Left renal cortex interstitium (tissue), 4 donors: Measurements from ENCODE around the gene UPK3B. TPM values are rescaled to one million over a fixed set of nuclear protein-coding genes. Genes with fewer than 3 reads are reported as not detected.
"Not testable (repeated sequence)": the region's sequence is repeated elsewhere in the genome, so short reads cannot be mapped to it uniquely, and the experiment has no call there.

Experiments
- DNase-seq, 4 donors: peaks; one replicate each; pipeline ENCODE4 v3.0.0-alpha.2; 2013; ENCODE audit warnings: low read depth in 4 of 4, low spot score in 2 of 4, missing footprints in 1 of 4
- polyA plus RNA-seq, 4 donors: library from polyadenylated mRNA; unstranded; fragments of 120-200 nt; gene quantifications; one replicate each; pipeline ENCODE4 v1.2.1, GENCODE V29; 2013; ENCODE audit not compliant: insufficient read length in 4 of 4

The UPK3B gene
- polyA plus RNA-seq, 4 donors: 2.2 to 4.2 (median 2.6) TPM

GRCh38 chr7:76512941-76513816 lies 2.8 kb downstream of the UPK3B start:
- no peak for DNase-seq

- DNase-seq: no peak
Measured at GRCh38 chr7:76513817-76514799, 3.8 kb downstream of the UPK3B start.

- no peak for DNase-seq
Measured at GRCh38 chr7:76514926-76515771, 4.8 kb downstream of the UPK3B start.

GRCh38 chr7:76515999-76516443 lies 5.7 kb downstream of the UPK3B start:
- DNase-seq: no peak

GRCh38 chr7:76516932-76517331 lies 6.6 kb downstream of the UPK3B start:
- DNase-seq: not testable (repeated sequence)

GRCh38 chr7:76526183-76526582 lies 15.8 kb downstream of the UPK3B start:
- DNase-seq: not testable (repeated sequence)

- not testable (repeated sequence) for DNase-seq
Measured at GRCh38 chr7:76531643-76532042, 21.3 kb downstream of the UPK3B start.

GRCh38 chr7:76543197-76543596 lies 32.8 kb downstream of the UPK3B start, which contains the start of gene SPDYE16:
Gene SPDYE16 (minus strand): TSS chr7:76543297. CDS start chr7:76541459, 1,838 bp downstream.
- not testable (repeated sequence) for DNase-seq

- peak; percentile 42 to 82 (median 60) for DNase-seq
Measured at GRCh38 chr7:76549025-76549854, 38.9 kb downstream of the UPK3B start.

GRCh38 chr7:76549855-76550248 lies 39.5 kb downstream of the UPK3B start:
- DNase-seq: not testable (repeated sequence)

- DNase-seq: not testable (repeated sequence)
Measured at GRCh38 chr7:76551992-76552391, 41.6 kb downstream of the UPK3B start.

- not testable (repeated sequence) for DNase-seq
Measured at GRCh38 chr7:76559685-76560084, 49.3 kb downstream of the UPK3B start.

GRCh38 chr7:76560157-76560556 lies 49.8 kb downstream of the UPK3B start:
- DNase-seq: not testable (repeated sequence)

GRCh38 chr7:76561342-76561741 lies 51.0 kb downstream of the UPK3B start:
- DNase-seq: not testable (repeated sequence)

- not testable (repeated sequence) for DNase-seq
Measured at GRCh38 chr7:76565001-76565400, 54.6 kb downstream of the UPK3B start.
